ENCODE measurements around the gene PDGFC.

The PDGFC gene

GRCh38 chr4:156972379-156973015, 898 bp upstream of the PDGFC start:
- no peak for FAIRE-seq

GRCh38 chr4:156971165-156971675, 379 bp downstream of the PDGFC start:
- no peak for FAIRE-seq

- no peak for FAIRE-seq
Measured at GRCh38 chr4:156970501-156971164, 966 bp downstream of the PDGFC start.

GRCh38 chr4:156969911-156970310, 1.7 kb downstream of the PDGFC start:
- no peak for FAIRE-seq

- no peak for FAIRE-seq
Measured at GRCh38 chr4:156969101-156969500, 2.5 kb downstream of the PDGFC start.

GRCh38 chr4:156968479-156968984, 3.1 kb downstream of the PDGFC start:
- FAIRE-seq, result no peak

GRCh38 chr4:156966836-156967235, 4.8 kb downstream of the PDGFC start:
- peak; percentile 31 for FAIRE-seq

- no peak for FAIRE-seq
Measured at GRCh38 chr4:156963419-156963818, 8.2 kb downstream of the PDGFC start.

GRCh38 chr4:156962528-156962974, 9.0 kb downstream of the PDGFC start:
- peak; percentile 82 for FAIRE-seq

GRCh38 chr4:156962058-156962358, 9.6 kb downstream of the PDGFC start:
- no peak for FAIRE-seq

- no peak for FAIRE-seq
Measured at GRCh38 chr4:156961196-156962057, 10.2 kb downstream of the PDGFC start.

- FAIRE-seq, result peak; percentile 72
Measured at GRCh38 chr4:156959298-156959702, 12.3 kb downstream of the PDGFC start.

- no peak for FAIRE-seq
Measured at GRCh38 chr4:156958276-156959074, 13.1 kb downstream of the PDGFC start.

GRCh38 chr4:156957556-156957955, 14.0 kb downstream of the PDGFC start:
- FAIRE-seq, result no peak

GRCh38 chr4:156956826-156957368, 14.7 kb downstream of the PDGFC start:
- FAIRE-seq, result no peak

GRCh38 chr4:156956359-156956758, 15.2 kb downstream of the PDGFC start:
- FAIRE-seq, result no peak

GRCh38 chr4:156954587-156954986, 17.0 kb downstream of the PDGFC start:
- FAIRE-seq, result no peak

GRCh38 chr4:156953951-156954350, 17.6 kb downstream of the PDGFC start:
- FAIRE-seq, result no peak

- FAIRE-seq, result no peak
Measured at GRCh38 chr4:156953001-156953400, 18.6 kb downstream of the PDGFC start.

GRCh38 chr4:156952078-156952759, 19.4 kb downstream of the PDGFC start:
- FAIRE-seq, result no peak

GRCh38 chr4:156950948-156951347, 20.7 kb downstream of the PDGFC start:
- FAIRE-seq, result no peak

- no peak for FAIRE-seq
Measured at GRCh38 chr4:156950090-156950489, 21.5 kb downstream of the PDGFC start.

Measured in endometrium (tissue), 2 donors.